Fibroblast of pulmonary artery (primary cell): ENCODE results near the gene SIX2.
A peak's percentile ranks its signal among the peaks of the same experiment; 100 is the strongest.

Experiments used
- DNase-seq: peaks from one replicate; pipeline ENCODE4 v3.0.0-alpha.2; 2010; ENCODE audit warnings: low read depth
- H3K4me3 ChIP-seq: replicated peaks from 2 replicates; pipeline ENCODE4 v1.5.1; 2011; ENCODE audit warnings: low read depth, mild to moderate bottlenecking, control low read depth, low read length, moderate library complexity
- TF ChIP-seq, protein P1 (sequence below): IDR thresholded peaks from 2 replicates; pipeline ENCODE4 v1.5.1; 2011; ENCODE audit warnings: mild to moderate bottlenecking, control low read depth, low read length, inconsistent platforms; ENCODE audit errors: missing control alignments

SIX2 gene

DNA sequence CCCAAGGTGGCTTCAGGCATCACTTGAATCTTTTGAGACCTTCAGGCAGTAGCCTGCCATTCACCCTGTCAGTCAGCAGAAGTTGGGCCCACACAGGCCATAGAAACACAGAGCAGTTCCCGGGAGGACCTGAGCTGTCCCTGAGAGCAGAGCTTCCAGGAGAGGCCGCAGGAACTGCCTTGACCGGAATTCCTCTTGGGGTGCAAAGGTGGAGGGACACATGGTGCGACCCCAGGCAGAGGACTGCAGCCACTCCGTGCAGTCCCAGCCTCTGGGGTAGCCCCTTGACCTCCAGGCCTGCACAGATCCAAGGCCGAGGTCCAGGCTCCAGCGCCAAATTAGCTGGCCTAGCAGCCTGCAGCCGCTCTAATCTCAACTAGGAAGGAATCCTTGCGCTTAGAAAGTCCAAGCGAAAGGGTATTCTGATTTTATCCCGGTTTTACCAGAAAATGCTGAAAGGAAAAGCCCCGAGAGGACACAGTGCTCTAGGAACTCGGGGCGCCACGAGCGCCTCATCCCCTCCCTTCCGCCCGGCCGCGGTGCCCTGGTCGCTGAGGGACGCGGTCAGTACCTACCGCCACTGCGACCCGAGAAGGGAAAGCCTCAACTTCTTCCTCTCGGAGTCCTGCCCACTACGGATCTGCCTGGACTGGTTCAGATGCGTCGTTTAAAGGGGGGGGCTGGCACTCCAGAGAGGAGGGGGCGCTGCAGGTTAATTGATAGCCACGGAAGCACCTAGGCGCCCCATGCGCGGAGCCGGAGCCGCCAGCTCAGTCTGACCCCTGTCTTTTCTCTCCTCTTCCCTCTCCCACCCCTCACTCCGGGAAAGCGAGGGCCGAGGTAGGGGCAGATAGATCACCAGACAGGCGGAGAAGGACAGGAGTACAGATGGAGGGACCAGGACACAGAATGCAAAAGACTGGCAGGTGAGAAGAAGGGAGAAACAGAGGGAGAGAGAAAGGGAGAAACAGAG, 5.4 kb downstream of the SIX2 start:
- TF ChIP-seq, protein P1, sequence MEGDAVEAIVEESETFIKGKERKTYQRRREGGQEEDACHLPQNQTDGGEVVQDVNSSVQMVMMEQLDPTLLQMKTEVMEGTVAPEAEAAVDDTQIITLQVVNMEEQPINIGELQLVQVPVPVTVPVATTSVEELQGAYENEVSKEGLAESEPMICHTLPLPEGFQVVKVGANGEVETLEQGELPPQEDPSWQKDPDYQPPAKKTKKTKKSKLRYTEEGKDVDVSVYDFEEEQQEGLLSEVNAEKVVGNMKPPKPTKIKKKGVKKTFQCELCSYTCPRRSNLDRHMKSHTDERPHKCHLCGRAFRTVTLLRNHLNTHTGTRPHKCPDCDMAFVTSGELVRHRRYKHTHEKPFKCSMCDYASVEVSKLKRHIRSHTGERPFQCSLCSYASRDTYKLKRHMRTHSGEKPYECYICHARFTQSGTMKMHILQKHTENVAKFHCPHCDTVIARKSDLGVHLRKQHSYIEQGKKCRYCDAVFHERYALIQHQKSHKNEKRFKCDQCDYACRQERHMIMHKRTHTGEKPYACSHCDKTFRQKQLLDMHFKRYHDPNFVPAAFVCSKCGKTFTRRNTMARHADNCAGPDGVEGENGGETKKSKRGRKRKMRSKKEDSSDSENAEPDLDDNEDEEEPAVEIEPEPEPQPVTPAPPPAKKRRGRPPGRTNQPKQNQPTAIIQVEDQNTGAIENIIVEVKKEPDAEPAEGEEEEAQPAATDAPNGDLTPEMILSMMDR, result no peak
- H3K4me3 ChIP-seq, result no peak overlapping the region
- DNase-seq, result no peak

DNA sequence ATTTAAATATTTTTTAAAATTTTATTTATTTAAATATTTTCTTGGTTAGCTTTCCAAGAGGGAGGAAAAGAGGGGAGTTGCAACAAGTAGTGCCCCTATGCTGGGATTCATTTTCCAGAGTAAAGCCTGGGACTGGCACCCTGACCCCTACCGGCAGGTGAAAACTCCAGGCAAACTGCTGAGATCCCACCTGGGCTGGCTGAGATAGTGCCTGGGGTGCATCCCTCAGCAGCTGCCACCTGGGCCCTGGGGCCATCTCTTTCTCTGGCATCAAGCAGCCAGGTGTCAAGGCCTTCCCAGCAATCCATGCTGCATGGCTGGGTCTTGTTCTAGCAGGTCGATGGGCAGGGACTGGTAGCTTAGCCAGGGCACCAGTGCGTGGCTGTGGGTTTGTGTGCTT, 6.6 kb downstream of the SIX2 start:
- no peak for DNase-seq
- TF ChIP-seq, protein P1, result no peak
- no peak overlapping the region for H3K4me3 ChIP-seq

DNA sequence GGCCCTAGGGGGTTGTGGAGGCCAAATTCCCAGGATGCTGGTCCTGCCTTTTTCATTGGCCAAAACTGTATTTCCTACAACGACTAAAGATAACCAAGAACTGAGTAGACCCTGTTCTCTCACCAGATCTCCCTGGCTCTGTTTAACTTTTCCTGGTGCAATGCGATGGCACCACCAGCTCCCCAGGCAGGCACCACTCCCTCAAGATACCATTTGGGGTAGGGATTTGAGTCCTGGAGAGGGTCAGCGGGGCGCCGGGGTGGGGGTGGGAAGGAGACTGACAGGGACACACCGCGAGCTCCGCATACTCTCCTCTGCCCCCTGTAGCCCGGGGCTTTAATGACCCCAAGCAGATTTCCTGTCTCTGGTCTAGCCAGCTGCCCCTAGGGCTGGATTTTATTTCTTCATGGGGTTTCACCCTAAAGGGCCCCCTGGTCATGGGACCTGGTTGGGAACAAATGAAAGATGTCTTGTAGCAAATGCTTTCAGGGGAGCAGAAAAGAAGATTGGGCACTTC, 7.3 kb downstream of the SIX2 start:
- no peak overlapping the region for H3K4me3 ChIP-seq
- DNase-seq, result no peak
- TF ChIP-seq, protein P1, result no peak

DNA sequence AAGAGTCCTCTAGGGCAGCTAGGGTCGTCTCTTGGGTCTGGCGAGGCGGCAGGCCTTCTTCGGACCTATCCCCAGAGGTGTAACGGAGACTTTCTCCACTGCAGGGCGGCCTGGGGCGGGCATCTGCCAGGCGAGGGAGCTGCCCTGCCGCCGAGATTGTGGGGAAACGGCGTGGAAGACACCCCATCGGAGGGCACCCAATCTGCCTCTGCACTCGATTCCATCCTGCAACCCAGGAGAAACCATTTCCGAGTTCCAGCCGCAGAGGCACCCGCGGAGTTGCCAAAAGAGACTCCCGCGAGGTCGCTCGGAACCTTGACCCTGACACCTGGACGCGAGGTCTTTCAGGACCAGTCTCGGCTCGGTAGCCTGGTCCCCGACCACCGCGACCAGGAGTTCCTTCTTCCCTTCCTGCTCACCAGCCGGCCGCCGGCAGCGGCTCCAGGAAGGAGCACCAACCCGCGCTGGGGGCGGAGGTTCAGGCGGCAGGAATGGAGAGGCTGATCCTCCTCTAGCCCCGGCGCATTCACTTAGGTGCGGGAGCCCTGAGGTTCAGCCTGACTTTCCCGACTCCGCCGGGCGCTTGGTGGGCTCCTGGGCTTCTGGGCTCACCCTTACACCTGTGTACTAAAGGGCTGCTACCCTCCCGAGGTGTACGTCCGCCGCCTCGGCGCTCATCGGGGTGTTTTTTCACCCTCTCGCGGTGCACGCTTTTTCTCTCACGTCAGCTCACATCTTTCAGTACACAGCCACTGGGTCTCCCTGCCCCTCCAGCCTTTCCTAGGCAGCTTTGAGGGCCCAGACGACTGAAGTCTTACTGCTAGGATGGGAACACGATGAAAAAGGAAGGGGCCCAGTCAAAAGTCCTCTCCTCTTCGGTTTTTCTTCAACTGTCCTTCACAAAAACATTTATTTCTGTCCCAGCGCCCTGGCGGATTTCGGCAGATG, 8.1 kb downstream of the SIX2 start:
- peak overlapping the region; percentile 42 for H3K4me3 ChIP-seq
- TF ChIP-seq, protein P1, result no peak
- DNase-seq, result peak; percentile 23

DNA sequence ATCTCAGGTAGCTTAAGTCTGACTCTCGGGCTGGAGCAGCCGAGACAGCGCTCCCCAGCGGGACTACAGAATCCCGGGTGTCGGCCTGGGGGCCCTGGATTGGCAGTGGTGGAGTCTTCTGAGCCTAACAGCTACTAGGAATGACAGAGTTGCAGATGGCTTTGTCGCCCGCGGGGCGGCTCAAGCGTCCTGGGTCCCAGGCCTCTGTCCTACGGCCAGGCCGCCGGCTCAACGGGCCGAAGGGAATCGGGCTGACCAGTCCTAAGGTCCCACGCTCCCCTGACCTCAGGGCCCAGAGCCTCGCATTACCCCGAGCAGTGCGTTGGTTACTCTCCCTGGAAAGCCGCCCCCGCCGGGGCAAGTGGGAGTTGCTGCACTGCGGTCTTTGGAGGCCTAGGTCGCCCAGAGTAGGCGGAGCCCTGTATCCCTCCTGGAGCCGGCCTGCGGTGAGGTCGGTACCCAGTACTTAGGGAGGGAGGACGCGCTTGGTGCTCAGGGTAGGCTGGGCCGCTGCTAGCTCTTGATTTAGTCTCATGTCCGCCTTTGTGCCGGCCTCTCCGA, 8.8 kb downstream of the SIX2 start:
- TF ChIP-seq, protein P1, result no peak
- DNase-seq, result no peak
- H3K4me3 ChIP-seq, result no peak overlapping the region

DNA sequence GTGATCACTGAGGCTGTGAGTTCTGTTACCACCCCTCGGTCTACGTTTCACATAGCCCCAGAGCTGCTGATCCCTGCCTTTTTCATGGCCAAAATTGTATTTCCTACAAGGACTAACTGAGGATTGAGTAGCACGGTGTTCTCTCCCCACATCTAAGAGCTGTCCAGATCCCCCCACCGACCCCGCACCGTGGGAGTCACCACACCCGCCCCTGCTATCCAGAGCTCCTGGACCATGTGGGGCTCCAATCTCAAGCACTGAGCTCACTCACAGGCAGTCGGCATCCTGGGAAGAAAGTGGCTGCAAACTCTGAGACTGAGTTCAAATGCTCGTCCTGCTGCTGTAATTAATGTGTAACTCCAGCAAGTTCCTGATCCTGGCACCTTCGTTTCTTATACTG, 9.7 kb downstream of the SIX2 start:
- no peak for DNase-seq
- H3K4me3 ChIP-seq, result no peak overlapping the region
- TF ChIP-seq, protein P1, result no peak
